Activated T-helper 1 cell treated with anti-CD3 and anti-CD28 coated beads, Interleukin-12 subunit alpha, Interleukin-12 subunit beta, Interleukin-2, Interleukin-4 antibody, amounts not matched to agents 30 ng/mL and 10 ng/mL and 1 ng/mL, durations not matched to agents 14 hours and 24 hours and 36 hours (primary cell): ENCODE data around the gene BTBD7. TPM values are rescaled to one million over a fixed set of nuclear protein-coding genes. Genes with fewer than 3 reads are reported as not detected.
A peak's percentile ranks its signal among the peaks of the same experiment; 100 is the strongest.
"Not testable (repeated sequence)": the region's sequence is repeated elsewhere in the genome, so short reads cannot be mapped to it uniquely, and the experiment has no call there.

Experiments used
- DNase-seq: peaks from one replicate; pipeline ENCODE4 v3.0.0; 2021; ENCODE audit warnings: low spot score
- H3K27ac Mint-ChIP-seq: one replicate; pipeline ENCODE4 v1.8.0; 2021; ENCODE audit warnings: mild to moderate bottlenecking, mixed read lengths
- H3K27me3 Mint-ChIP-seq: one replicate; pipeline ENCODE4 v1.8.0; 2022; ENCODE audit warnings: mild to moderate bottlenecking, moderate library complexity, mixed read lengths; ENCODE audit not compliant: insufficient read depth
- H3K36me3 Mint-ChIP-seq: one replicate; pipeline ENCODE4 v1.8.0; 2021; ENCODE audit warnings: low read depth, mixed read lengths
- H3K4me1 Mint-ChIP-seq: one replicate; pipeline ENCODE4 v1.8.0; 2021; ENCODE audit warnings: low read depth, mixed read lengths
- H3K4me3 Mint-ChIP-seq: one replicate; pipeline ENCODE4 v1.8.0; 2021; ENCODE audit warnings: mild to moderate bottlenecking, moderate library complexity, mixed read lengths
- H3K9me3 Mint-ChIP-seq: one replicate; pipeline ENCODE4 v1.8.0; 2021; ENCODE audit warnings: mixed read lengths
- intact Hi-C: fragments of 100-400 bp; cut with micrococcal nuclease; formaldehyde crosslinking; loops from one replicate; pipeline ENCODE4 v1.15.1; 2024
- total RNA-seq: library from RNA; stranded (reverse); gene quantifications from 2 replicates; pipeline ENCODE4 v1.2.3, GENCODE V29; 2022

Gene BTBD7
- total RNA-seq, 1 donor from 2014 or later, result 20.6 TPM

GRCh38 chr14:93245764-93246420 is 86.9 kb downstream of the BTBD7 start:
- Mint-ChIP-seq H3K27ac (no peak overlapping the region), H3K27me3 (no peaks in the 10 kb centered on the region), H3K4me1 (no peaks in the 10 kb centered on the region), H3K36me3 (peaks cover 27% of the 10 kb centered on the region), H3K4me3 (no peak overlapping the region), H3K9me3 (no peaks in the 10 kb centered on the region)
- intact Hi-C loops, result no loop called here
- no peak for DNase-seq

DNA sequence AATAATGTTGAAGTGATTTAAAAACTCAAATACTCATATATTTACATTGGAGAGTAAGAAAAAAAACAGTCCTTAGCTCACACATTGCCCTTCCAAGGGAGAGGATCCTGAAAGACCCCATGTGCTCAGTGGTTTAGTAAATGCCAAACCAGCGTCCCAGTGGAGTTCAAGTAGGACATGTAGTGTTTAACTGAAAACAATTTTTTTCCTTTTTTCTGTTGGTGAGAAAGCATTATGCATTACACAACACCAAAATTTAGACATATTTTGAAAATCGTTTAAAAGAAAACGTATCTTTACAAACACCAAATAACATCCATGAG is 92.2 kb downstream of the BTBD7 start:
- Mint-ChIP-seq H3K4me3 (no peak overlapping the region), H3K9me3 (no peaks in the 10 kb centered on the region), H3K4me1 (no peaks in the 10 kb centered on the region), H3K36me3 (peaks cover 17% of the 10 kb centered on the region), H3K27ac (no peak overlapping the region), H3K27me3 (no peaks in the 10 kb centered on the region)
- intact Hi-C loops, result no loop called here
- DNase-seq, result no peak

- Mint-ChIP-seq H3K4me3 (no peak overlapping the region), H3K27ac (no peak overlapping the region), H3K27me3 (peaks cover 2% of the 10 kb centered on the region), H3K36me3 (peaks cover 13% of the 10 kb centered on the region), H3K9me3 (no peaks in the 10 kb centered on the region), H3K4me1 (no peaks in the 10 kb centered on the region)
- no peak for DNase-seq
- intact Hi-C loops, result no loop called here
These were observed 92.8 kb downstream of the BTBD7 start for GRCh38 chr14:93239869-93240677.

- intact Hi-C loops, result no loop called here
- H3K27me3 Mint-ChIP-seq, result peaks cover 8% of the 10 kb centered on the region
- no peak overlapping the region for H3K27ac Mint-ChIP-seq
- H3K4me3 Mint-ChIP-seq, result no peak overlapping the region
- H3K36me3 Mint-ChIP-seq, result no peaks in the 10 kb centered on the region
- peaks cover 8% of the 10 kb centered on the region for H3K4me1 Mint-ChIP-seq
- no peaks in the 10 kb centered on the region for H3K9me3 Mint-ChIP-seq
- no peak for DNase-seq
These were observed 98.0 kb downstream of the BTBD7 start for GRCh38 chr14:93234798-93235197.

DNA sequence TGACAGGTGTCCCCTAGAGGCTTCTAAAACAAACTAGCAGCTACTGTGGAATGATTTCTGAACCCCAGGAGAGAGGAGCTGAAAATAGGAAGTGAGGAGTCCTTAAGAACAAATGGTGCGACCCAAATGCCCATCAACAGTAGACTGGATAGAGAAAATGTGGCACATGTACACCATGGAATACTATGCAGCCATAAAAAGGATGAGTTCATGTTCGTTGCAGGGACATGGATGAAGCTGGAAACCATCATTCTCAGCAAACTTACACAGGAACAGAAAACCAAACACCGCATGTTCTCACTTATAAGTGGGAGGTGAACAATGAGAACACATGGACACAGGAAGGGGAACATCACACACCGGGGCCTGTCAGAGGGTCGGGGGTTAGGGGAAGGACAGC is 99.8 kb downstream of the BTBD7 start:
- H3K27ac Mint-ChIP-seq, H3K9me3 Mint-ChIP-seq, H3K4me3 Mint-ChIP-seq, DNase-seq, H3K36me3 Mint-ChIP-seq, intact Hi-C loops, H3K4me1 Mint-ChIP-seq, H3K27me3 Mint-ChIP-seq: not testable (repeated sequence)

DNA sequence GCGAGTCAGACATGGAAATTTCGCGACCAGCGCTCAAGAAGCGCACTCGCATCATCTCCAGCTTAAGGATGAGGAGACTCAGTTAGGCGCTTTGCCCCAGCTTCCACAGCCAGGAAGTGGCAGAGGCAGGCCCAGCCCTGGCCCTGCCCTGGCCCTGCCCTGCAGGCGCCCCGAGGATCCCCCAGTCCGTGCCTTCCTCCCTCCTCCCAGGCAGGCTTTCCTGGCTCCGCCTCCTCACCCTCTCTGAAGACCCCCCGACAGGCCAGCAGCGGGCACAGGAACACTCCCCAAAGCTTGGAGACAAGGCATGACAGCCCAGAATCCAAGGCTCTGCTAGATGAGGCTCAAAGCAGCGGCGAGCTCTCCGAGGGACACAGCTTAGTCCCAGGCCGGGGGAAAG is 100.7 kb downstream of the BTBD7 start:
- H3K4me1 Mint-ChIP-seq, result peaks cover 8% of the 10 kb centered on the region

GRCh38 chr14:93231129-93231979 is 101.5 kb downstream of the BTBD7 start:
- Mint-ChIP-seq H3K36me3 (peaks cover 15% of the 10 kb centered on the region), H3K4me3 (peak overlapping the region; percentile 72), H3K4me1 (peaks cover 8% of the 10 kb centered on the region), H3K27ac (peak overlapping the region; percentile 18), H3K9me3 (no peaks in the 10 kb centered on the region), H3K27me3 (peaks cover 8% of the 10 kb centered on the region)
- intact Hi-C loops, result no loop called here
- no peak for DNase-seq

More for the DNA sequence above, 100.7 kb downstream of the BTBD7 start:
- H3K36me3 Mint-ChIP-seq, result peaks cover 11% of the 10 kb centered on the region
- H3K9me3 Mint-ChIP-seq, result no peaks in the 10 kb centered on the region
- intact Hi-C loops, result no loop called here
- no peak overlapping the region for H3K27ac Mint-ChIP-seq
- H3K4me3 Mint-ChIP-seq, result no peak overlapping the region
- peaks cover 8% of the 10 kb centered on the region for H3K27me3 Mint-ChIP-seq
- no peak for DNase-seq

DNA sequence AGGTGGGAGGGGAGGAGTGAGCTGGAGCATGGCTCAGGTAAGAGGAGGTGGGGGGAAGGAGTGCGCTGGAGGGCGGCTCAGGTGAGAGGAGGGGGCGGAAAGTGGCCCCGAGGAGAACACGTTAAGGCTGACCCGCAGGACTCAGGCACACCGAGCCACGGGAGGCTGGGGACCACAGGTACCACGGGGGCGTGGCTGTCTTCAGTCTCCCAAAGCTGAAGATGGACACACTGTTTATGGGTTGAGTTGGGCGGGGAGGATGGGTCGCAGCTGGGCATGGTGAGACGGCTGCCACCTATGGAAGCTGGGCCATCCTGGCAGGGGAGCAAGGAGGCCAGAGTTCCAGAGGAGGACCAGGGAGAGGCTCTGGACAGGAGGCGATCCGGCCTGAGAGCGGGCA is 102.3 kb downstream of the BTBD7 start:
- peak overlapping the region; percentile 72 for H3K4me3 Mint-ChIP-seq
- peaks cover 23% of the 10 kb centered on the region for H3K36me3 Mint-ChIP-seq
- no peak overlapping the region for H3K27ac Mint-ChIP-seq

DNA sequence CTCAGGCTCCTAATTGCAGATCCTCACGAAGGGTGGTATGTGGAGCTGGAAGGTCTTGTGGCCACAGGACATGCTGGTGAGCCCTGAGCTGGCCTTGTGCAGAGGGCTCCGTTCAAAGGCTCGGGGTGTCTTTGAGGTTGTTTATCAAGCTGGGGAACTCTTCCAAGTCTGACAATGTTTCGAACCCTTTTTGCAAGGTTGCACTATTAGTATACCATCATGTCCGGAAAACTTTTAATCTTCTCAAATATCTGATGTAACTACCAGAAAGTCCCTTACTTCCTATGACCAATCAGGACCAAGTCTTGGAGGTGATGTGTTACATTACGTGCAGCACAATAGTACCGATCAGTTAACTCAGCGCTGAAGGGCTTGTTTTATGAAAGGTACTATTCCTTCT is 104.3 kb downstream of the BTBD7 start:
- Mint-ChIP-seq H3K27me3 (peaks cover 6% of the 10 kb centered on the region), H3K4me3 (no peak overlapping the region), H3K4me1 (peaks cover 8% of the 10 kb centered on the region), H3K9me3 (no peaks in the 10 kb centered on the region), H3K27ac (no peak overlapping the region), H3K36me3 (peaks cover 28% of the 10 kb centered on the region)
- DNase-seq, result no peak
- intact Hi-C loops, result no loop called here

More for the DNA sequence above, 102.3 kb downstream of the BTBD7 start:
- Mint-ChIP-seq H3K4me1 (peaks cover 8% of the 10 kb centered on the region), H3K9me3 (no peaks in the 10 kb centered on the region), H3K27me3 (peaks cover 8% of the 10 kb centered on the region)
- no peak for DNase-seq
- intact Hi-C loops, result no loop called here

GRCh38 chr14:93223565-93223964 is 109.3 kb downstream of the BTBD7 start:
- intact Hi-C loops, result no loop called here
- H3K27ac Mint-ChIP-seq, result no peak overlapping the region
- H3K9me3 Mint-ChIP-seq, result no peaks in the 10 kb centered on the region
- no peak overlapping the region for H3K4me3 Mint-ChIP-seq
- no peaks in the 10 kb centered on the region for H3K27me3 Mint-ChIP-seq
- H3K36me3 Mint-ChIP-seq, result peaks cover 39% of the 10 kb centered on the region
- H3K4me1 Mint-ChIP-seq, result no peaks in the 10 kb centered on the region
- no peak for DNase-seq

DNA sequence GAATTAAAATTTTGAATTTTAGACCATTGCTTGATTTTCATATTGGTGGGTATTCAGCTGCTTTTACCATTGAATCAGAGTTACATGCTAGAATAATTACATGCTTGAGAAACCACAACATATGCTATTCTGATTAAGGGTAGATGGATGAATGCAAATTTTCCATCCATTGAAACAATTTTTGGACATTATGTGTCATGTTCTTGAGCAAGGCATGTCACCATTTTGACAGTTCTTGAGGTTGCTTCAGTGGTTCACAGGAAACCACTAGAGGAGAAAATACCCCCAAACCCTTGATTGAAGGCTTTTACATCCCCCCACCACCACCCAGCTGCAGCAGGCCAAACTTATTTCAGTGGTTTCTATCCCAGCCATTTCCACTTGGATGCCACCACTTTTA is 112.3 kb downstream of the BTBD7 start:
- Mint-ChIP-seq H3K4me1 (no peaks in the 10 kb centered on the region), H3K36me3 (peaks cover 29% of the 10 kb centered on the region), H3K4me3 (no peak overlapping the region), H3K9me3 (no peaks in the 10 kb centered on the region), H3K27me3 (no peaks in the 10 kb centered on the region), H3K27ac (no peak overlapping the region)
- intact Hi-C loops, result no loop called here
- no peak for DNase-seq

DNA sequence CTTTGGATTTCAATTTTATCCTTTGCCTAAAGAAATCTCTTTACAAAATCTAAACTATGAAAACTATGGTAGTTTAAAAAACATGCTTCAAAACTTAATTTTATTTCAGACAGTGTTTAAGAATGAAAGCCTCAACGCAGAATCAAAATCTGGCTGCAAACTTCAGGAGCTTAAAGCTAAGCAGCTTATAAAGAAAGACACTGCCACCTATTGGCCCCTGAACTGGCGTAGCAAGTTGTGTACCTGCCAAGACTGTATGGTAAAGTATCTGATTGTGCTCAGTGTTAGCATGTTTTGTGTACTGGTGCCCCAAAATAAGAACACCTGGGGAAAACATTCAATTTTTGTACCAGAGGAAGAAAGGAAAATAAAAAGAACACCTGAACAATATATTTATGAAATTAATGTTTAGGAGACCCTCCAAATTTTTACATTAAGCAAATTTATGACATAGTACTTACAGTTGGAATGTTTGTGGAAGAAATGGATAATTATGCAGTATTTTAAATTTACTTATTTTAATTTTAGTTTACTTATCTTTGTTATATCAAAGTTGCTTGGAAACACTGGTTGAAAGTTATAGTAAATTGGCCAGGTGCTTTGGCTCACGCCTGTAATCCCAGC is 113.6 kb downstream of the BTBD7 start:
- H3K9me3 Mint-ChIP-seq, result no peaks in the 10 kb centered on the region
- no peak overlapping the region for H3K27ac Mint-ChIP-seq
- H3K27me3 Mint-ChIP-seq, result no peaks in the 10 kb centered on the region
- H3K4me3 Mint-ChIP-seq, result no peak overlapping the region
- no peaks in the 10 kb centered on the region for H3K4me1 Mint-ChIP-seq
- DNase-seq, result peak; percentile 14
- peaks cover 29% of the 10 kb centered on the region for H3K36me3 Mint-ChIP-seq
- intact Hi-C loops, result loop anchor here (1.0 kb wide), 4 partner anchors 11 to 267 kb away; partner anchors contain the start of gene LYSET
